A549 (cell line): Measurements from ENCODE around the gene PPP3CA.

Experiments used
- BCL3 ChIP-seq: fragments of >200 bp; sonication (Bioruptor Twin); formaldehyde crosslinking; IDR thresholded peaks from 3 replicates; pipeline ENCODE4 v1.6.1; 2016
- CTCF ChIP-seq: fragments of >200 bp; sonication (Bioruptor Twin); formaldehyde crosslinking; IDR thresholded peaks from 3 replicates; pipeline ENCODE4 v1.5.1; 2016
- ELK1 ChIP-seq: fragments of 150-350 bp; IDR thresholded peaks from 2 replicates; pipeline ENCODE4 v1.6.1; 2014; ENCODE audit warnings: low read depth, mild to moderate bottlenecking, low read length
- EP300 ChIP-seq, 2 experiments: fragments of >200 bp; sonication (Bioruptor Twin); formaldehyde crosslinking; IDR thresholded peaks; 2 replicates in 1 of 2; 3 replicates in 1 of 2; pipeline ENCODE4 v1.6.1; 2016 to 2017
- MAX ChIP-seq: IDR thresholded peaks from 2 replicates; pipeline ENCODE4 v1.6.1; 2012
- MAZ ChIP-seq: fragments of 150-350 bp; IDR thresholded peaks from 2 replicates; pipeline ENCODE4 v1.6.1; 2014; ENCODE audit warnings: antibody characterized with exemption, low read depth, low read length, borderline replicate concordance
- NR3C1 ChIP-seq: fragments of >200 bp; sonication (Bioruptor Twin); formaldehyde crosslinking; IDR thresholded peaks from 3 replicates; pipeline ENCODE4 v1.6.1; 2017
- PHF8 ChIP-seq: fragments of 200-600 bp; sonication (generic); IDR thresholded peaks from 2 replicates; pipeline ENCODE4 v1.6.1; 2016; ENCODE audit warnings: low read depth, mild to moderate bottlenecking, antibody characterized with exemption, moderate library complexity, borderline replicate concordance
- POLR2A ChIP-seq: IDR thresholded peaks from 2 replicates; pipeline ENCODE4 v1.6.1; 2012; ENCODE audit warnings: mild to moderate bottlenecking, low read length
- RAD21 ChIP-seq, 2 experiments: fragments of >200 bp in 1 of 2; sonication (Bioruptor Twin) in 1 of 2; formaldehyde crosslinking in 1 of 2; IDR thresholded peaks in 1 of 2; conservative IDR thresholded peaks in 1 of 2; 2 replicates in 1 of 2; 3 replicates in 1 of 2; pipeline ENCODE4 v1.6.1; 2012 to 2018; ENCODE audit warnings: inconsistent platforms in 1 of 2
- RCOR1 ChIP-seq: fragments of 150-350 bp; IDR thresholded peaks from 2 replicates; pipeline ENCODE4 v1.6.1; 2014; ENCODE audit warnings: antibody characterized with exemption, low read length, low read depth
- SMC3 ChIP-seq: fragments of >200 bp; sonication (Bioruptor Twin); formaldehyde crosslinking; IDR thresholded peaks from 3 replicates; pipeline ENCODE4 v1.6.1; 2018; ENCODE audit warnings: inconsistent platforms
- TP53 ChIP-seq: fragments of 250-450 bp; sonication (Bioruptor Pico); IDR thresholded peaks from 2 replicates; pipeline ENCODE4 v1.5.0; 2021; ENCODE audit warnings: mild to moderate bottlenecking, moderate library complexity

- TF ChIP-seq RCOR1: no peak
- TF ChIP-seq MAX: no peak
- no peak for TF ChIP-seq CTCF
- TF ChIP-seq MAZ: no peak
- no peak for TF ChIP-seq RAD21 (conservative IDR thresholded peaks at IDR 0.05 in 1 of 2, IDR thresholded peaks at IDR 0.05 in 1 of 2)
- TF ChIP-seq PHF8: no peak
- no peak for TF ChIP-seq POLR2A
- TF ChIP-seq EP300 (IDR thresholded peaks at IDR 0.05): no peak
- TF ChIP-seq SMC3: no peak
- TF ChIP-seq BCL3: no peak
- no peak for TF ChIP-seq ELK1
- TF ChIP-seq NR3C1: no peak
- no peak for TF ChIP-seq TP53 (CRISPR knock-in tag)
These were observed 125.0 kb downstream of the PPP3CA start for GRCh38 chr4:101222156-101222845.
